Panc1 (cell line): ENCODE data around the gene SRSF1. TPM values are rescaled to one million over a fixed set of nuclear protein-coding genes. Genes with fewer than 3 reads are reported as not detected.

Experiments used
- ATAC-seq: fragments of 200-7000 bp; cut with Tn5 transposase; 2 replicates; pipeline ENCODE4 v1.9.1; 2020; ENCODE audit warnings: mild to moderate bottlenecking, moderate library complexity
- BruUV-seq: library from RNA; stranded (reverse); fragments of 400-500 nt; replicated peaks from 2 replicates; lab custom pipeline; 2021; lab: Mats Ljungman, UMichigan
- CTCF ChIA-PET: fragments of 300-600 bp; sonication (Branson Sonifier 250); formaldehyde crosslinking; loops from one replicate; lab custom pipeline; 2022; ENCODE audit warnings: antibody characterized with exemption; lab: Charles Lee
- POLR2A ChIA-PET: fragments of 300-600 bp; sonication (Branson Sonifier 250); formaldehyde crosslinking; loops from one replicate; lab custom pipeline; 2022; ENCODE audit warnings: antibody characterized with exemption; lab: Charles Lee
- DNase-seq: peaks from one replicate; pipeline ENCODE4 v3.0.0-alpha.2; 2010; ENCODE audit warnings: low read depth, low spot score
- H3K27ac ChIP-seq: 2 replicates; pipeline ENCODE4 v1.5.1; 2011; ENCODE audit warnings: mild to moderate bottlenecking, low read length, inconsistent platforms
- H3K27me3 ChIP-seq: fragments of 200-500 bp; sonication (Bioruptor generic); 2 replicates; pipeline ENCODE4 v1.6.0; 2014; ENCODE audit warnings: low read length, inconsistent platforms; ENCODE audit not compliant: control insufficient read depth, insufficient read depth
- H3K36me3 ChIP-seq: fragments of 200-500 bp; sonication (Bioruptor generic); 2 replicates; pipeline ENCODE4 v1.5.1; 2014; ENCODE audit warnings: inconsistent platforms, mild to moderate bottlenecking, low read length, moderate library complexity; ENCODE audit not compliant: control insufficient read depth, insufficient read depth
- H3K4me1 ChIP-seq: 2 replicates; pipeline ENCODE4 v1.5.1; 2011; ENCODE audit warnings: inconsistent platforms, mild to moderate bottlenecking, low read length, moderate library complexity; ENCODE audit not compliant: control insufficient read depth, insufficient read depth
- H3K4me3 ChIP-seq, 2 experiments: 2 replicates each; pipeline ENCODE4 v1.5.1; 2011 to 2012; ENCODE audit warnings: low read depth in 2 of 2, low read length in 2 of 2, mild to moderate bottlenecking in 2 of 2, inconsistent platforms in 1 of 2, moderate library complexity in 1 of 2
- H3K9me3 ChIP-seq: fragments of 200-500 bp; sonication (Bioruptor generic); 2 replicates; pipeline ENCODE4 v1.5.1; 2014; ENCODE audit warnings: low read depth, mild to moderate bottlenecking, inconsistent platforms, low read length, moderate library complexity; ENCODE audit not compliant: control insufficient read depth, insufficient read depth
- POLR2AphosphoS5 ChIP-seq: IDR thresholded peaks from 2 replicates; pipeline ENCODE4 v1.6.1; 2012; ENCODE audit warnings: mild to moderate bottlenecking, low read depth, low read length, moderate library complexity
- SIN3A ChIP-seq: IDR thresholded peaks from 2 replicates; pipeline ENCODE4 v1.6.1; 2012; ENCODE audit warnings: low read depth, mild to moderate bottlenecking, low read length, moderate library complexity, borderline replicate concordance; ENCODE audit not compliant: insufficient read depth
- TCF7L2 ChIP-seq: IDR thresholded peaks from 2 replicates; pipeline ENCODE4 v1.6.1; 2011; ENCODE audit warnings: mild to moderate bottlenecking, low read depth, low read length, inconsistent platforms
- in situ Hi-C: cut with HindIII; loops from 2 replicates; pipeline ENCODE4 v1.10.0; 2016; ENCODE audit warnings: low sequenced_read_pairs, low pct_unique_long_range_greater_than_20kb
- intact Hi-C: fragments of 100-400 bp; cut with micrococcal nuclease; formaldehyde crosslinking; loops from one replicate; pipeline ENCODE4 v1.10.0; 2022; ENCODE audit not compliant: unreplicated experiment
- total RNA-seq: library from RNA; stranded (reverse); gene quantifications from one replicate; pipeline ENCODE4 v1.2.1, GENCODE V29; 2021; ENCODE audit not compliant: unreplicated experiment
- TF ChIP-seq, protein P1 (sequence below), 2 experiments: IDR thresholded peaks; 2 replicates each; pipeline ENCODE4 v1.6.1; 2011 to 2012; ENCODE audit warnings: low read depth in 2 of 2, control low read depth in 1 of 2, low read length in 1 of 2, mild to moderate bottlenecking in 1 of 2, moderate library complexity in 1 of 2; ENCODE audit not compliant: insufficient read depth in 1 of 2
- TF ChIP-seq, protein P2 (sequence below): fragments of 450-650 bp; IDR thresholded peaks from 2 replicates; pipeline ENCODE4 v1.5.1; 2017; ENCODE audit warnings: mild to moderate bottlenecking

Gene SRSF1
- total RNA-seq, 1 experiment from 2014 or later = 362 TPM

DNA sequence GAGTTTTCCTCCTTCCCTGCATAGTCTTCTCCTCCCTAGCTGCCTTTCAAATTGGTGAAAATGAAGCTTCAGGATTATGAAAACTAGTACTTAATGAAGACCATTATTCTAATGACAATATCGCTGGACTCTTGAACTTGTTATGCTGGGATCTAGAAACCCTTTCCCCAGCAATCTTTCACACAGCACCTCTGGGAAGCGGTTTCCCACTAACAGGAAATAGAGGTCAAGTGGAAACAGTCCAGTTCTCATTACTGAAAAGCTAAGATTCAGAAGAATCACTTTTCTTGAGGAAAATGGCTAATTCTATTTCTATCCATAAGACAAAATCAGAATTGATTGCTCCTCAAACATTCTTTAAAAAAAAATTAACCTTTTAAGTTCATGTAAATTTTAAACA lies 17.0 kb downstream of the SRSF1 start:
- Histone ChIP-seq H3K4me1 (peaks cover 76% of the 10 kb centered on the region), H3K9me3 (no peaks in the 10 kb centered on the region), H3K36me3 (peaks cover 4% of the 10 kb centered on the region), H3K27me3 (no peaks in the 10 kb centered on the region), H3K27ac (peak overlapping the region; percentile 96), H3K4me3 (no peak overlapping the region)
- no TSS peak for BruUV-seq
- CTCF ChIA-PET = interaction anchor here (0.7 to 1.7 kb wide), 3 partner anchors 10 to 39 kb away, joined by 3 to 9 read pairs (median 3); partner anchors contain the start of gene CUEDC1
- intact Hi-C loops = no loop called here
- no peak for TF ChIP-seq SIN3A
- TF ChIP-seq, protein P1, sequence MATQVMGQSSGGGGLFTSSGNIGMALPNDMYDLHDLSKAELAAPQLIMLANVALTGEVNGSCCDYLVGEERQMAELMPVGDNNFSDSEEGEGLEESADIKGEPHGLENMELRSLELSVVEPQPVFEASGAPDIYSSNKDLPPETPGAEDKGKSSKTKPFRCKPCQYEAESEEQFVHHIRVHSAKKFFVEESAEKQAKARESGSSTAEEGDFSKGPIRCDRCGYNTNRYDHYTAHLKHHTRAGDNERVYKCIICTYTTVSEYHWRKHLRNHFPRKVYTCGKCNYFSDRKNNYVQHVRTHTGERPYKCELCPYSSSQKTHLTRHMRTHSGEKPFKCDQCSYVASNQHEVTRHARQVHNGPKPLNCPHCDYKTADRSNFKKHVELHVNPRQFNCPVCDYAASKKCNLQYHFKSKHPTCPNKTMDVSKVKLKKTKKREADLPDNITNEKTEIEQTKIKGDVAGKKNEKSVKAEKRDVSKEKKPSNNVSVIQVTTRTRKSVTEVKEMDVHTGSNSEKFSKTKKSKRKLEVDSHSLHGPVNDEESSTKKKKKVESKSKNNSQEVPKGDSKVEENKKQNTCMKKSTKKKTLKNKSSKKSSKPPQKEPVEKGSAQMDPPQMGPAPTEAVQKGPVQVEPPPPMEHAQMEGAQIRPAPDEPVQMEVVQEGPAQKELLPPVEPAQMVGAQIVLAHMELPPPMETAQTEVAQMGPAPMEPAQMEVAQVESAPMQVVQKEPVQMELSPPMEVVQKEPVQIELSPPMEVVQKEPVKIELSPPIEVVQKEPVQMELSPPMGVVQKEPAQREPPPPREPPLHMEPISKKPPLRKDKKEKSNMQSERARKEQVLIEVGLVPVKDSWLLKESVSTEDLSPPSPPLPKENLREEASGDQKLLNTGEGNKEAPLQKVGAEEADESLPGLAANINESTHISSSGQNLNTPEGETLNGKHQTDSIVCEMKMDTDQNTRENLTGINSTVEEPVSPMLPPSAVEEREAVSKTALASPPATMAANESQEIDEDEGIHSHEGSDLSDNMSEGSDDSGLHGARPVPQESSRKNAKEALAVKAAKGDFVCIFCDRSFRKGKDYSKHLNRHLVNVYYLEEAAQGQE (IDR thresholded peaks at IDR 0.05; ENCODE audit: insufficient read depth in 1 of 2, low read depth in 2 of 2, low read length in 1 of 2) = no peak
- TF ChIP-seq, protein P2, sequence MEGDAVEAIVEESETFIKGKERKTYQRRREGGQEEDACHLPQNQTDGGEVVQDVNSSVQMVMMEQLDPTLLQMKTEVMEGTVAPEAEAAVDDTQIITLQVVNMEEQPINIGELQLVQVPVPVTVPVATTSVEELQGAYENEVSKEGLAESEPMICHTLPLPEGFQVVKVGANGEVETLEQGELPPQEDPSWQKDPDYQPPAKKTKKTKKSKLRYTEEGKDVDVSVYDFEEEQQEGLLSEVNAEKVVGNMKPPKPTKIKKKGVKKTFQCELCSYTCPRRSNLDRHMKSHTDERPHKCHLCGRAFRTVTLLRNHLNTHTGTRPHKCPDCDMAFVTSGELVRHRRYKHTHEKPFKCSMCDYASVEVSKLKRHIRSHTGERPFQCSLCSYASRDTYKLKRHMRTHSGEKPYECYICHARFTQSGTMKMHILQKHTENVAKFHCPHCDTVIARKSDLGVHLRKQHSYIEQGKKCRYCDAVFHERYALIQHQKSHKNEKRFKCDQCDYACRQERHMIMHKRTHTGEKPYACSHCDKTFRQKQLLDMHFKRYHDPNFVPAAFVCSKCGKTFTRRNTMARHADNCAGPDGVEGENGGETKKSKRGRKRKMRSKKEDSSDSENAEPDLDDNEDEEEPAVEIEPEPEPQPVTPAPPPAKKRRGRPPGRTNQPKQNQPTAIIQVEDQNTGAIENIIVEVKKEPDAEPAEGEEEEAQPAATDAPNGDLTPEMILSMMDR = no peak
- no peak for TF ChIP-seq POLR2AphosphoS5
- no peak for TF ChIP-seq TCF7L2
- ATAC-seq (no peak), DNase-seq (no peak)
- in situ Hi-C loops = no loop called here
- POLR2A ChIA-PET = interaction anchor here (0.6 to 1.2 kb wide), 4 partner anchors 116 to 211 kb away, joined by 3 to 5 read pairs (median 3); no protein-coding TSS in a partner anchor

DNA sequence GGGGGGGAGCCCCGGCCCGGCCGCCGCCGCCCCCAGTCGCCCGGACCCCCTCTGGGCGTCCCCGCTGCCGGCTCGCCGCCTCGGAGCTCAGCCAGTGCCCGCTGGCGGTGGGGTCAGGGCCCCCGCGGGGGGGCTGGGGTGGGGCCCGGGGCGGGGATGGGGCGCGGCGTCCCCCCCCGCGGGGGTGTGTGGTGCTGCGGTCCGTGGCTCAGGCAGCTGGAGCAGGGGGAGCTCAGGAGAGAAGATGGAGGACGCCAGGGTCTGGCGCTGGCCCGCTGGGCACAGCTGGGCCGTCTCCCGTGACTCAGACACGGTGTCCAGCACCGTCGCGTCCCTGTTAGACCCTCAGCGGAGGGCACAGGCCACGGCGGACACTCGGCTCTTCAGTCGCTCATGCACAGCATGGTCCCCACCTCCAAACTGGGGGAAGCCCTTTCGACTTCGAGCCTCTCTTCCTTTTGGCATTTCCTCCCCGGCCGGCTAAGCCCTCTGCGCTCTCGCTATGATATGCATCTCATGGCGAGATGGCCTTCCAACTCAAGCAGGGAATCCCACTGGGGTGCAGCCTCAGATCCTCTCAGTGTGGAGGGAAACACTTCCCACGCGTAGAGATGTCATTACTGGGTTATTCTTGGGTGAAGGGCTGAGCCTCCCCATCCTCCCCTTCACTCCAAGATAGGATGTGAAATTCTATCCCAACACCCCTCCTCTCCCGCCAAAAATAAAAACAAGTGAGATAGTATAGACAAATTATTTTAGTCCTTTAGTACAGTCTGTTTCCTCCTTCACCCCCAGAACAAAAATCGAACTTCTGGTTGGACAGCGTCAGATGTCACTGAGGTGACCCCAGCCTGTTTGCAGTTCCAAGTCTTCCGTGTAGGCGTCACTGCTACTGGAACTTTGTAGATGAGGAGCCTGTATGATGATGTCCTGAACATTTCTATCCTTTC lies 18.5 kb downstream of the SRSF1 start:
- H3K36me3 ChIP-seq = peaks cover 9% of the 10 kb centered on the region
- no peak for DNase-seq
- intact Hi-C loops (no loop called here), in situ Hi-C loops (no loop called here)
- peak; percentile 85 for ATAC-seq
- CTCF ChIA-PET = interaction anchor here (0.5 to 0.6 kb wide), 2 partner anchors 24 to 241 kb away, joined by 6 to 8 read pairs; no protein-coding TSS in a partner anchor
- POLR2A ChIA-PET = interaction anchor here (0.6 to 0.7 kb wide), 4 partner anchors 56 to 130 kb away, joined by 3 to 7 read pairs (median 4); no protein-coding TSS in a partner anchor
- H3K4me1 ChIP-seq = peaks cover 67% of the 10 kb centered on the region
- H3K4me3 ChIP-seq = peak overlapping the region; percentile 48 to 79
- TF ChIP-seq, protein P2 = peak; percentile 21; the same call in 1 of the 2 replicates
- TF ChIP-seq SIN3A = peak; percentile 63; the same call in 1 of the 2 replicates
- TF ChIP-seq, protein P1 (IDR thresholded peaks at IDR 0.05; ENCODE audit: insufficient read depth in 1 of 2, low read depth in 2 of 2, low read length in 1 of 2) = peak in 1 of 2 experiments; percentile 30; a peak in 1 of 4 replicates
- no peak; the same call in 1 of the 2 replicates for TF ChIP-seq TCF7L2
- TF ChIP-seq POLR2AphosphoS5 = peak; percentile 87
- no peaks in the 10 kb centered on the region for H3K9me3 ChIP-seq
- BruUV-seq = no TSS peak
- no peaks in the 10 kb centered on the region for H3K27me3 ChIP-seq
- peak overlapping the region; percentile 96 for H3K27ac ChIP-seq
